ENCODE measurements around the gene PACRG.

- TF ChIP-seq, protein P1, sequence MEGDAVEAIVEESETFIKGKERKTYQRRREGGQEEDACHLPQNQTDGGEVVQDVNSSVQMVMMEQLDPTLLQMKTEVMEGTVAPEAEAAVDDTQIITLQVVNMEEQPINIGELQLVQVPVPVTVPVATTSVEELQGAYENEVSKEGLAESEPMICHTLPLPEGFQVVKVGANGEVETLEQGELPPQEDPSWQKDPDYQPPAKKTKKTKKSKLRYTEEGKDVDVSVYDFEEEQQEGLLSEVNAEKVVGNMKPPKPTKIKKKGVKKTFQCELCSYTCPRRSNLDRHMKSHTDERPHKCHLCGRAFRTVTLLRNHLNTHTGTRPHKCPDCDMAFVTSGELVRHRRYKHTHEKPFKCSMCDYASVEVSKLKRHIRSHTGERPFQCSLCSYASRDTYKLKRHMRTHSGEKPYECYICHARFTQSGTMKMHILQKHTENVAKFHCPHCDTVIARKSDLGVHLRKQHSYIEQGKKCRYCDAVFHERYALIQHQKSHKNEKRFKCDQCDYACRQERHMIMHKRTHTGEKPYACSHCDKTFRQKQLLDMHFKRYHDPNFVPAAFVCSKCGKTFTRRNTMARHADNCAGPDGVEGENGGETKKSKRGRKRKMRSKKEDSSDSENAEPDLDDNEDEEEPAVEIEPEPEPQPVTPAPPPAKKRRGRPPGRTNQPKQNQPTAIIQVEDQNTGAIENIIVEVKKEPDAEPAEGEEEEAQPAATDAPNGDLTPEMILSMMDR (IDR thresholded peaks at IDR 0.05) = no peak
- TF ChIP-seq POLR2A (IDR thresholded peaks at IDR 0.05) (no peak), POLR2AphosphoS5 (IDR thresholded peaks at IDR 0.05) (no peak)
These were observed 18.3 kb upstream of the PACRG start for GRCh38 chr6:162709431-162709830.

Measured in prostate gland (tissue), 2 donors.